ENCODE data around the gene GBA3. TPM values are rescaled to one million over a fixed set of nuclear protein-coding genes. Genes with fewer than 3 reads are reported as not detected.

GBA3 gene
- total and polyA plus RNA-seq, 4 donors, result 0.17 to 0.55 (median 0.45) TPM

DNA sequence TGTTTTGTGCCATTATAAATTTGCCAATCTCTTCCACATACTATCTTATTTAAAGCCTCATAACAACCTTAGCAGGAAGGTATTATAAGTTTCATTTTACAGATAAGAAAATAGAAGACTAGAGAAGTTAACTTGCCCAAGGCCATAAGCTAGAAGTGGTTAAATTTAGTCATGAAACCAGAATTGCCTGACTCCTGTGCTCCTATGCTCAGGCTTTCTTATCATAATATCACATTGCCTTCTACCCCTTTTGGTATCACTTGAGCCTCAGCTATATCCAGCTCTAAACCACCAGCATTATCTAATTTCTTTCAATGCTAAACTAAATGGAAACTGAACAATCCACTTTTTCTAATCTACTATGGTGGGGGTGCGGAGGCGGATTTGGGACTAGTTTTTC is 164.7 kb downstream of the GBA3 start:
- Histone ChIP-seq H3K4me3 (ENCODE audit: low read depth, low read length) (no peak overlapping the region), H3K9me3 (ENCODE audit: control insufficient read depth, insufficient read depth, low read length) (no peaks in the 10 kb centered on the region), H3K4me1 (ENCODE audit: control insufficient read depth, insufficient read depth, low read length) (no peaks in the 10 kb centered on the region), H3K27me3 (ENCODE audit: control insufficient read depth, insufficient read depth, low read length) (no peaks in the 10 kb centered on the region), H3K36me3 (ENCODE audit: control insufficient read depth, insufficient read depth, low read length) (no peaks in the 10 kb centered on the region), H3K27ac (ENCODE audit: low read depth, low read length) (no peak overlapping the region)
- WGBS (ENCODE audit: insufficient coverage), result 100% methylated on average over 2 of the region's 2 CpGs
- no peak for DNase-seq (ENCODE audit: low read depth in 4 of 6, low spot score in 6 of 6)

DNA sequence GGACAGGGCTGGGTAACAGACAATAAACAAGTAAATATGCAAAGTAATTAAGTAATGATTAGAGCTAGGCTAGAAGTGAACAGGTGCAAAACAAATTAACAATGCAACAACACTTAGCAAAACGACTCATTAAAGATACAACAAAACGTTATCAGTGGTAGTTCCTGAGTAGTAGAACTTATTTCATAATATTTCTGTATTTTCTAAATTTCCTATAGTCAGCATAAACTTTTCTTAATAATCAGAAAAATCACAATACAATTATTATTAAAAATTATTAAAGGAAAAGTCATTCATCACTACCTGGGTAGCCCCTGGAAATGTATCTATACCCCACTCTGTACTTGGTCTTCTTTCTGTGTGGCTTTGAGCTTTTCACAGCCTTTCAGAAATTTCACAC is 166.6 kb downstream of the GBA3 start:
- WGBS (ENCODE audit: insufficient coverage), result no CpG with 5 or more reads among the region's 2 CpGs
- Histone ChIP-seq H3K4me1 (ENCODE audit: control insufficient read depth, insufficient read depth, low read length) (no peaks in the 10 kb centered on the region), H3K27ac (ENCODE audit: low read depth, low read length) (no peak overlapping the region), H3K36me3 (ENCODE audit: control insufficient read depth, insufficient read depth, low read length) (no peaks in the 10 kb centered on the region), H3K27me3 (ENCODE audit: control insufficient read depth, insufficient read depth, low read length) (no peaks in the 10 kb centered on the region), H3K9me3 (ENCODE audit: control insufficient read depth, insufficient read depth, low read length) (no peaks in the 10 kb centered on the region), H3K4me3 (ENCODE audit: low read depth, low read length) (no peak overlapping the region)
- no peak for DNase-seq (ENCODE audit: low read depth in 4 of 6, low spot score in 6 of 6)

Other genes with a start within 250 kb of the GBA3 start
- 10 to 100 TPM; 44.5 to 57.4 TPM for gene ADGRA3, start 176.9 kb upstream of the GBA3 start, total RNA-seq
- gene ADGRA3, start 176.9 kb upstream of the GBA3 start, polyA plus RNA-seq (ENCODE audit: insufficient read length in 2 of 2), result 10 to 100 TPM; 33.9 to 37.1 TPM